H9 (cell line): ENCODE measurements around the gene SERPINB8. TPM values are rescaled to one million over a fixed set of nuclear protein-coding genes. Genes with fewer than 3 reads are reported as not detected.
A peak's percentile ranks its signal among the peaks of the same experiment; 100 is the strongest.

Source experiments
- DNase-seq: peaks from one replicate; pipeline ENCODE4 v3.0.0-alpha.2; 2017
- H2AFZ ChIP-seq: one replicate; pipeline ENCODE4 v1.6.1; 2013; ENCODE audit warnings: mild to moderate bottlenecking, low read length, control low read depth, moderate library complexity
- H2AK5ac ChIP-seq: 2 replicates; pipeline ENCODE4 v1.6.1; 2013; ENCODE audit warnings: low read length, control low read depth, mixed read lengths; ENCODE audit not compliant: insufficient read length
- H2BK120ac ChIP-seq: one replicate; pipeline ENCODE4 v1.6.1; 2013; ENCODE audit warnings: low read depth, mild to moderate bottlenecking, low read length, control low read depth, inconsistent platforms; ENCODE audit not compliant: poor library complexity, severe bottlenecking
- H2BK12ac ChIP-seq: 2 replicates; pipeline ENCODE4 v1.6.1; 2013; ENCODE audit warnings: low read length, control low read depth, mixed read lengths, low read depth; ENCODE audit not compliant: insufficient read length
- H2BK15ac ChIP-seq: 2 replicates; pipeline ENCODE4 v1.6.1; 2013; ENCODE audit warnings: low read depth, low read length, control low read depth
- H2BK20ac ChIP-seq: one replicate; pipeline ENCODE4 v1.6.1; 2013; ENCODE audit warnings: low read depth, mild to moderate bottlenecking, low read length, control low read depth, inconsistent platforms; ENCODE audit not compliant: poor library complexity, severe bottlenecking
- H2BK5ac ChIP-seq: 2 replicates; pipeline ENCODE4 v1.6.1; 2013; ENCODE audit warnings: low read length, control low read depth, mixed read lengths; ENCODE audit not compliant: insufficient read length
- H3K14ac ChIP-seq: 2 replicates; pipeline ENCODE4 v1.6.1; 2013; ENCODE audit warnings: low read length, control low read depth; ENCODE audit not compliant: insufficient read depth
- H3K18ac ChIP-seq: 2 replicates; pipeline ENCODE4 v1.6.1; 2013; ENCODE audit warnings: low read depth, mild to moderate bottlenecking, mixed read lengths, low read length, control low read depth; ENCODE audit not compliant: insufficient read length
- H3K23ac ChIP-seq: 2 replicates; pipeline ENCODE4 v1.6.1; 2013; ENCODE audit warnings: low read length, control low read depth, mixed read lengths, low read depth; ENCODE audit not compliant: insufficient read length
- H3K23me2 ChIP-seq: 2 replicates; pipeline ENCODE4 v1.6.1; 2013; ENCODE audit warnings: low read depth, mild to moderate bottlenecking, mixed read lengths, low read length, control low read depth; ENCODE audit not compliant: insufficient read length, poor library complexity, severe bottlenecking
- H3K27ac ChIP-seq: 2 replicates; pipeline ENCODE4 v1.5.1; 2013; ENCODE audit warnings: low read length, control low read depth, mixed read lengths, low read depth; ENCODE audit not compliant: insufficient read length
- H3K27me3 ChIP-seq: 2 replicates; pipeline ENCODE4 v1.6.1; 2013; ENCODE audit warnings: low read length, control low read depth, inconsistent platforms; ENCODE audit not compliant: insufficient read depth
- H3K4ac ChIP-seq: 2 replicates; pipeline ENCODE4 v1.6.1; 2013; ENCODE audit warnings: low read depth, mild to moderate bottlenecking, control low read depth, inconsistent platforms, low read length, moderate library complexity
- H3K4me1 ChIP-seq: 2 replicates; pipeline ENCODE4 v1.6.1; 2013; ENCODE audit warnings: low read length, control low read depth, inconsistent platforms; ENCODE audit not compliant: insufficient read depth
- H3K4me2 ChIP-seq: 2 replicates; pipeline ENCODE4 v1.6.1; 2013; ENCODE audit warnings: low read length, control low read depth, mixed read lengths; ENCODE audit not compliant: insufficient read length, insufficient read depth
- H3K56ac ChIP-seq: 2 replicates; pipeline ENCODE4 v1.6.1; 2013; ENCODE audit warnings: low read depth, mild to moderate bottlenecking, mixed read lengths, low read length, control low read depth; ENCODE audit not compliant: insufficient read length
- H3K79me1 ChIP-seq: 2 replicates; pipeline ENCODE4 v1.6.1; 2013; ENCODE audit warnings: low read depth, mild to moderate bottlenecking, moderate library complexity, low read length, control low read depth, inconsistent platforms; ENCODE audit not compliant: insufficient read depth, poor library complexity, severe bottlenecking
- H3K79me2 ChIP-seq: 2 replicates; pipeline ENCODE4 v1.6.1; 2013; ENCODE audit warnings: low read length, control low read depth, inconsistent platforms; ENCODE audit not compliant: insufficient read depth
- H3K9ac ChIP-seq: 2 replicates; pipeline ENCODE4 v1.6.1; 2013; ENCODE audit warnings: low read length, control low read depth, mixed read lengths; ENCODE audit not compliant: insufficient read length; ENCODE audit errors: extremely low read depth
- H3K9me3 ChIP-seq: one replicate; pipeline ENCODE4 v1.6.1; 2013; ENCODE audit warnings: low read depth, low read length, inconsistent platforms; ENCODE audit not compliant: control insufficient read depth
- H3T11ph ChIP-seq: one replicate; pipeline ENCODE4 v1.6.1; 2013; ENCODE audit warnings: mild to moderate bottlenecking, low read length, control low read depth, inconsistent platforms
- H4K20me1 ChIP-seq: one replicate; pipeline ENCODE4 v1.6.1; 2013; ENCODE audit not compliant: control insufficient read depth, insufficient read length, insufficient read depth
- H4K5ac ChIP-seq: 2 replicates; pipeline ENCODE4 v1.6.1; 2013; ENCODE audit warnings: low read depth, mild to moderate bottlenecking, mixed read lengths, low read length, control low read depth; ENCODE audit not compliant: insufficient read length
- H4K8ac ChIP-seq: replicated peaks from 2 replicates; pipeline ENCODE4 v1.6.1; 2013; ENCODE audit warnings: low read length, control low read depth, mixed read lengths, low read depth; ENCODE audit not compliant: insufficient read length
- H4K91ac ChIP-seq: 2 replicates; pipeline ENCODE4 v1.6.1; 2013; ENCODE audit warnings: low read depth, mild to moderate bottlenecking, moderate library complexity, mixed read lengths, low read length, control low read depth; ENCODE audit not compliant: insufficient read length
- H3K27ac Mint-ChIP-seq, 3 experiments: 2 replicates in 2 of 3; 3 replicates in 1 of 3; pipeline ENCODE4 v1.8.0; 2020 to 2021; ENCODE audit warnings: mixed read lengths in 3 of 3, mild to moderate bottlenecking in 1 of 3, moderate library complexity in 1 of 3
- H3K27me3 Mint-ChIP-seq: 2 replicates; pipeline ENCODE4 v1.8.0; 2021; ENCODE audit warnings: low read depth, mild to moderate bottlenecking, moderate library complexity, mixed read lengths
- H3K36me3 Mint-ChIP-seq, 3 experiments: 2 replicates in 2 of 3; 3 replicates in 1 of 3; pipeline ENCODE4 v1.8.0; 2020 to 2021; ENCODE audit warnings: low read depth in 3 of 3, mixed read lengths in 3 of 3; ENCODE audit not compliant: insufficient read depth in 1 of 3
- H3K4me1 Mint-ChIP-seq, 2 experiments: 2 replicates each; pipeline ENCODE4 v1.8.0; 2020; ENCODE audit warnings: mixed read lengths in 2 of 2
- H3K4me3 Mint-ChIP-seq, 2 experiments: 2 replicates in 1 of 2; 3 replicates in 1 of 2; pipeline ENCODE4 v1.8.0; 2020 to 2021; ENCODE audit warnings: mild to moderate bottlenecking in 2 of 2, mixed read lengths in 2 of 2, moderate library complexity in 1 of 2
- H3K9me3 Mint-ChIP-seq, 2 experiments: 2 replicates in 1 of 2; 3 replicates in 1 of 2; pipeline ENCODE4 v1.8.0; 2020; ENCODE audit warnings: mild to moderate bottlenecking in 2 of 2, mixed read lengths in 2 of 2, moderate library complexity in 1 of 2
- CTCF ChIP-seq: fragments of 200-600 bp; sonication (generic); conservative IDR thresholded peaks from 3 replicates; pipeline ENCODE4 v1.8.0; 2021; ENCODE audit warnings: antibody characterized with exemption, mild to moderate bottlenecking
- WGBS: extraction: QIAGEN DNeasy Blood & Tissue Kit; methylation state at CpG from one replicate; pipeline ENCODE4 v1.1.7; 2013; ENCODE audit warnings: missing lambda C conversion rate, low lambda C conversion rate, mixed read lengths; ENCODE audit not compliant: insufficient read length; ENCODE audit errors: extremely low coverage; 5-methylcytosine and 5-hydroxymethylcytosine counted together
- total RNA-seq: library from RNA; stranded (reverse); gene quantifications from 2 replicates; pipeline ENCODE4 v1.2.1, GENCODE V29; 2021

Gene SERPINB8
- total RNA-seq, 1 experiment from 2014 or later = 2.1 TPM

GRCh38 chr18:63936156-63936931, 33.5 kb upstream of the SERPINB8 start:
- H2AFZ ChIP-seq = peak overlapping the region; percentile 26
- TF ChIP-seq CTCF = peak; percentile 79
- H3K56ac ChIP-seq = no peak overlapping the region
- H4K91ac ChIP-seq = no peak overlapping the region
- no CpG with 5 or more reads among the region's 54 CpGs for WGBS
- DNase-seq = peak; percentile 92
- H2AK5ac ChIP-seq = no peak overlapping the region
- H3K9me3 Mint-ChIP-seq = no peaks in the 10 kb centered on the region
- H3K18ac ChIP-seq = no peak overlapping the region
- H4K8ac ChIP-seq = no peak overlapping the region
- H2BK20ac ChIP-seq = no peak overlapping the region
- 0 out of 2 replicates have a peak overlapping the region, but pooled peaks have one; percentile 10 for H3K14ac ChIP-seq
- H3K4me3 Mint-ChIP-seq = peak overlapping the region in 1 of 2 experiments; percentile 78; a peak in 3 of 5 replicates
- no peaks in the 10 kb centered on the region for H4K20me1 ChIP-seq
- H3T11ph ChIP-seq = no peak overlapping the region
- H3K4me1 ChIP-seq = no peaks in the 10 kb centered on the region
- no peak overlapping the region for H4K5ac ChIP-seq
- H2BK15ac ChIP-seq = no peak overlapping the region
- no peaks in the 10 kb centered on the region for H3K4me1 Mint-ChIP-seq
- no peak overlapping the region for H3K27ac ChIP-seq
- no peaks in the 10 kb centered on the region for H3K9me3 ChIP-seq
- peak overlapping the region; percentile 10 for H2BK120ac ChIP-seq
- no peak overlapping the region for H2BK5ac ChIP-seq
- H3K23ac ChIP-seq = no peak overlapping the region
- H3K23me2 ChIP-seq = no peaks in the 10 kb centered on the region
- no peak overlapping the region for H3K27ac Mint-ChIP-seq
- no peaks in the 10 kb centered on the region for H3K36me3 Mint-ChIP-seq
- no peak overlapping the region for H3K4ac ChIP-seq
- no peaks in the 10 kb centered on the region; the same call in 1 of the 2 replicates for H3K27me3 ChIP-seq
- H3K4me2 ChIP-seq = peak overlapping the region; percentile 52
- H3K79me1 ChIP-seq = no peaks in the 10 kb centered on the region
- H2BK12ac ChIP-seq = no peak overlapping the region
- H3K9ac ChIP-seq = no peak overlapping the region
- H3K27me3 Mint-ChIP-seq = peaks cover 26% of the 10 kb centered on the region
- H3K79me2 ChIP-seq = no peaks in the 10 kb centered on the region
